MM.1S (cell line): ENCODE measurements around the gene PCF11.

Experiments
- DNase-seq: peaks from one replicate; pipeline ENCODE4 v3.0.0-alpha.2; 2015
- H2AFZ ChIP-seq: fragments of 300-600 bp; sonication (generic); 2 replicates; pipeline ENCODE4 v1.6.0; 2016; ENCODE audit warnings: antibody characterized with exemption, low read length
- H3F3A ChIP-seq: fragments of 300-600 bp; sonication (generic); 2 replicates; pipeline ENCODE4 v1.6.1; 2016; ENCODE audit warnings: mild to moderate bottlenecking, antibody characterized with exemption, low read length, moderate library complexity, mixed read lengths; ENCODE audit not compliant: insufficient read depth
- H3K27ac ChIP-seq: fragments of 300-600 bp; sonication (generic); 2 replicates; pipeline ENCODE4 v1.5.1; 2016; ENCODE audit warnings: mild to moderate bottlenecking, low read length
- H3K27me3 ChIP-seq: fragments of 300-600 bp; sonication (generic); replicated peaks from 2 replicates; pipeline ENCODE4 v1.6.0; 2016; ENCODE audit warnings: low read length; ENCODE audit not compliant: insufficient read depth
- H3K36me3 ChIP-seq: fragments of 300-600 bp; sonication (generic); replicated peaks from 2 replicates; pipeline ENCODE4 v1.6.1; 2016; ENCODE audit warnings: mild to moderate bottlenecking, low read length, mixed read lengths; ENCODE audit not compliant: insufficient read depth
- H3K4me1 ChIP-seq: fragments of 300-600 bp; sonication (generic); 2 replicates; pipeline ENCODE4 v1.6.1; 2016; ENCODE audit warnings: low read length, mixed read lengths
- H3K4me2 ChIP-seq: fragments of 300-600 bp; sonication (generic); 2 replicates; pipeline ENCODE4 v1.6.0; 2016; ENCODE audit warnings: low read depth, low read length
- H3K4me3 ChIP-seq: fragments of 300-600 bp; sonication (generic); 2 replicates; pipeline ENCODE4 v1.5.1; 2016; ENCODE audit warnings: low read length, mixed read lengths
- H3K79me2 ChIP-seq: fragments of 300-600 bp; sonication (generic); 2 replicates; pipeline ENCODE4 v1.6.1; 2016; ENCODE audit warnings: mixed run types, low read length, mixed read lengths
- H3K9ac ChIP-seq: fragments of 300-600 bp; sonication (generic); 2 replicates; pipeline ENCODE4 v1.6.1; 2016; ENCODE audit warnings: low read length, mixed read lengths
- H3K9me2 ChIP-seq: fragments of 300-600 bp; sonication (generic); replicated peaks from 2 replicates; pipeline ENCODE4 v1.6.1; 2016; ENCODE audit warnings: mild to moderate bottlenecking, low read length, mixed read lengths; ENCODE audit not compliant: insufficient read depth
- H3K9me3 ChIP-seq: fragments of 300-600 bp; sonication (generic); replicated peaks from 2 replicates; pipeline ENCODE4 v1.6.1; 2016; ENCODE audit warnings: mild to moderate bottlenecking, low read length, mixed read lengths; ENCODE audit not compliant: insufficient read depth
- H4K20me1 ChIP-seq: fragments of 300-600 bp; sonication (generic); 2 replicates; pipeline ENCODE4 v1.6.1; 2016; ENCODE audit warnings: mild to moderate bottlenecking, low read length, moderate library complexity, mixed read lengths; ENCODE audit not compliant: insufficient read depth
- CTCF ChIP-seq: fragments of 300-600 bp; sonication (generic); IDR thresholded peaks from 2 replicates; pipeline ENCODE4 v1.5.1; 2016; ENCODE audit warnings: antibody characterized with exemption, low read length, mixed read lengths
- EZH2 ChIP-seq: fragments of 300-600 bp; sonication (generic); optimal IDR thresholded peaks from 2 replicates; pipeline ENCODE3; 2017; ENCODE audit warnings: low read depth, mild to moderate bottlenecking, antibody characterized with exemption, low read length, mixed read lengths
- EZH2phosphoT487 ChIP-seq: fragments of 300-600 bp; sonication (generic); IDR thresholded peaks from 2 replicates; pipeline ENCODE4 v1.6.1; 2018; ENCODE audit warnings: antibody characterized with exemption, low read length

The PCF11 gene

DNA sequence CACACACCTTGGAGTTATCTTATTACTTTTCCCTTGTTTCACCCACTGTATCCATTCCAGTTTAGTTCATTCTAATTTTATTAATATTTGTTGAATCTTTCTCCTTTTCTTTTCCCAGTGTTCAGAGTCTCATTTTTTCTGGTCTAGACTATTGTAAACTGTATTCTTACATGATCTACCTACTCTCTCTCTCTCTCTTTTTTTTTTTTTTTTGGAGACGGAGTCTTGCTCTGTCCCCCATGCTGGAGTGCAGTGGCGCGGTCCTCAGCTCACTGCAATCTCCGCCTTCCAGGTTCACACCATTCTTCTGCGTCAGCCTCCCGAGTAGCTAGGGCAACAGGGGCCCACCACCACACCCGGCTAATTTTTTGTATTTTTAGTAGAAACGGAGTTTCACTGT lies 38.7 kb downstream of the PCF11 start:
- Histone ChIP-seq H3K9me2 (no peaks in the 10 kb centered on the region), H3K4me3 (no peak overlapping the region), H3K4me1 (peaks cover 13% of the 10 kb centered on the region), H3K79me2 (peaks cover 20% of the 10 kb centered on the region), H3K36me3 (no peaks in the 10 kb centered on the region; the same call in 1 of the 2 replicates), H3K27ac (no peak overlapping the region), H3K27me3 (no peaks in the 10 kb centered on the region), H3K9me3 (no peaks in the 10 kb centered on the region), H2AFZ (no peak overlapping the region), H3F3A (peaks cover 10% of the 10 kb centered on the region; the same call in 1 of the 2 replicates), H4K20me1 (no peaks in the 10 kb centered on the region), H3K4me2 (no peak overlapping the region), H3K9ac (no peak overlapping the region)
- no peak for TF ChIP-seq CTCF
- TF ChIP-seq EZH2: no peak
- no peak for TF ChIP-seq EZH2phosphoT487
- DNase-seq: no peak

- TF ChIP-seq EZH2 (no peak), CTCF (no peak), EZH2phosphoT487 (no peak)
- Histone ChIP-seq H3K36me3 (no peaks in the 10 kb centered on the region), H3K27me3 (no peaks in the 10 kb centered on the region), H3K27ac (no peak overlapping the region), H3K4me2 (no peak overlapping the region), H2AFZ (no peak overlapping the region), H3K9me3 (no peaks in the 10 kb centered on the region), H3K9me2 (no peaks in the 10 kb centered on the region), H3F3A (no peaks in the 10 kb centered on the region), H3K79me2 (no peaks in the 10 kb centered on the region), H3K9ac (no peak overlapping the region), H3K4me3 (no peak overlapping the region), H4K20me1 (no peaks in the 10 kb centered on the region), H3K4me1 (0 out of 2 replicates have a peak, but pooled peaks cover 4% of the 10 kb centered on the region)
- DNase-seq: no peak
Observed at GRCh38 chr11:83200035-83200434, 43.1 kb downstream of the PCF11 start.

DNA sequence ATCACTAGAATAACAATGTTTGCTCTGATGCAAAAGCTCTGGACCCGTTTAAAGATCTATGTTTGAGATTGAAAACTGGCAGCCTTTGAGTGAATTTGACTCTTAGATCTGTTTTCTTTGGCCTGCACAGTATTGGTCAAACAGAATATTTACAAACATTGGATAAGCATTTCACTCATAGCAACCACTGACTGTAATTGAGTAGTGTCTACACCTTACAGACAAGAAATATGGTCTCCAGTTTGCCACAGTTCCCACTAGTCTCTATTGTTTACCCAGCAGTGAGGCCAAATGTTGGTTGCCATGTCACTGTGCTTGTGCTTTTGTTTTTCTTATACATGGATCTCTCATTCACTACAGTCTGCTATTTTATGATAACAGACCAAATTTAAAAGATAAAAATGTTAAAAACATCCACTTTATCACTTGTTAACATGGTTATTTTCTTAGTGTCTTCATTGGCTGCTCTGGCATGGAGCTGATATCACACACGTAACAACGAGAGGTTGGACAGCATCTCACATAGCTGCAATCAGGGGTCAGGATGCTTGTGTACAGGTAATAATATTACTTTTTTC lies 48.8 kb downstream of the PCF11 start:
- Histone ChIP-seq H3K9me3 (no peaks in the 10 kb centered on the region), H3K9me2 (no peaks in the 10 kb centered on the region), H3F3A (no peaks in the 10 kb centered on the region), H4K20me1 (no peaks in the 10 kb centered on the region), H3K4me1 (no peaks in the 10 kb centered on the region), H3K27me3 (no peaks in the 10 kb centered on the region), H3K4me3 (no peak overlapping the region), H2AFZ (no peak overlapping the region), H3K9ac (no peak overlapping the region), H3K36me3 (no peaks in the 10 kb centered on the region), H3K4me2 (no peak overlapping the region), H3K27ac (no peak overlapping the region), H3K79me2 (no peaks in the 10 kb centered on the region)
- DNase-seq: no peak
- no peak for TF ChIP-seq CTCF
- no peak for TF ChIP-seq EZH2
- no peak for TF ChIP-seq EZH2phosphoT487
